ENCODE measurements around the gene MACF1.
"Not testable (repeated sequence)": the region's sequence is repeated elsewhere in the genome, so short reads cannot be mapped to it uniquely, and the experiment has no call there.

Gene MACF1

GRCh38 chr1:39492118-39493042, 287.9 kb downstream of the MACF1 start:
- DNase-seq (ENCODE audit: low read depth): not testable (repeated sequence)

GRCh38 chr1:39493043-39493810, 288.7 kb downstream of the MACF1 start:
- not testable (repeated sequence) for DNase-seq (ENCODE audit: low read depth)

GRCh38 chr1:39494671-39495410, 290.3 kb downstream of the MACF1 start:
- DNase-seq (ENCODE audit: low read depth): no peak

GRCh38 chr1:39496520-39496919, 292.0 kb downstream of the MACF1 start:
- DNase-seq (ENCODE audit: low read depth): not testable (repeated sequence)

- no peak for DNase-seq (ENCODE audit: low read depth)
Measured at GRCh38 chr1:39497585-39497984, 293.1 kb downstream of the MACF1 start.

- DNase-seq (ENCODE audit: low read depth): not testable (repeated sequence)
Measured at GRCh38 chr1:39498096-39498710, 293.7 kb downstream of the MACF1 start.

GRCh38 chr1:39498821-39499220, 294.3 kb downstream of the MACF1 start:
- DNase-seq (ENCODE audit: low read depth): not testable (repeated sequence)

GRCh38 chr1:39499668-39500067, 295.2 kb downstream of the MACF1 start:
- DNase-seq (ENCODE audit: low read depth): no peak

- DNase-seq (ENCODE audit: low read depth): no peak
Measured at GRCh38 chr1:39500862-39501389, 296.4 kb downstream of the MACF1 start.

- DNase-seq (ENCODE audit: low read depth): no peak
Measured at GRCh38 chr1:39501666-39502065, 297.2 kb downstream of the MACF1 start.

- DNase-seq (ENCODE audit: low read depth): not testable (repeated sequence)
Measured at GRCh38 chr1:39504436-39504835, 299.9 kb downstream of the MACF1 start.

GRCh38 chr1:39505289-39505688, 300.8 kb downstream of the MACF1 start:
- DNase-seq (ENCODE audit: low read depth): no peak

- DNase-seq (ENCODE audit: low read depth): no peak
Measured at GRCh38 chr1:39507230-39507928, 302.9 kb downstream of the MACF1 start.

GRCh38 chr1:39508266-39508665, 303.8 kb downstream of the MACF1 start:
- no peak for DNase-seq (ENCODE audit: low read depth)

GRCh38 chr1:39508857-39509305, 304.4 kb downstream of the MACF1 start:
- DNase-seq (ENCODE audit: low read depth): no peak

- no peak for DNase-seq (ENCODE audit: low read depth)
Measured at GRCh38 chr1:39509360-39510009, 305.0 kb downstream of the MACF1 start.

- DNase-seq (ENCODE audit: low read depth): not testable (repeated sequence)
Measured at GRCh38 chr1:39510570-39511186, 306.2 kb downstream of the MACF1 start.

- not testable (repeated sequence) for DNase-seq (ENCODE audit: low read depth)
Measured at GRCh38 chr1:39511477-39511876, 307.0 kb downstream of the MACF1 start.

- DNase-seq (ENCODE audit: low read depth): not testable (repeated sequence)
Measured at GRCh38 chr1:39512234-39512847, 307.8 kb downstream of the MACF1 start.
